T-helper 2 cell treated with Interferon-gamma antibody and Interleukin-4, amounts not matched to agents 5 μg/mL and 100 μg/mL, for 36 hours (primary cell): ENCODE measurements around the gene ETS1.

ENCODE experiments used
- DNase-seq: peaks from one replicate; pipeline ENCODE4 v3.0.0; 2021; ENCODE audit warnings: low spot score
- H3K27ac Mint-ChIP-seq: one replicate; pipeline ENCODE4 v1.8.0; 2021; ENCODE audit warnings: mild to moderate bottlenecking, mixed read lengths
- H3K27me3 Mint-ChIP-seq: one replicate; pipeline ENCODE4 v1.8.0; 2021; ENCODE audit warnings: low read depth, mixed read lengths
- H3K36me3 Mint-ChIP-seq: one replicate; pipeline ENCODE4 v1.8.0; 2021; ENCODE audit warnings: low read depth, mixed read lengths
- H3K4me1 Mint-ChIP-seq: one replicate; pipeline ENCODE4 v1.8.0; 2021; ENCODE audit warnings: low read depth, mixed read lengths
- H3K4me3 Mint-ChIP-seq: one replicate; pipeline ENCODE4 v1.8.0; 2022; ENCODE audit warnings: mild to moderate bottlenecking, moderate library complexity, mixed read lengths
- H3K9me3 Mint-ChIP-seq: one replicate; pipeline ENCODE4 v1.8.0; 2021; ENCODE audit warnings: mixed read lengths

Gene ETS1

GRCh38 chr11:128493570-128493965, 93.8 kb downstream of the ETS1 start:
- peaks cover 93% of the 10 kb centered on the region for H3K4me1 Mint-ChIP-seq
- no peaks in the 10 kb centered on the region for H3K9me3 Mint-ChIP-seq
- H3K27ac Mint-ChIP-seq: peak overlapping the region; percentile 78
- H3K4me3 Mint-ChIP-seq: peak overlapping the region; percentile 58
- no peaks in the 10 kb centered on the region for H3K27me3 Mint-ChIP-seq
- no peak for DNase-seq
- peaks cover 87% of the 10 kb centered on the region for H3K36me3 Mint-ChIP-seq

DNA sequence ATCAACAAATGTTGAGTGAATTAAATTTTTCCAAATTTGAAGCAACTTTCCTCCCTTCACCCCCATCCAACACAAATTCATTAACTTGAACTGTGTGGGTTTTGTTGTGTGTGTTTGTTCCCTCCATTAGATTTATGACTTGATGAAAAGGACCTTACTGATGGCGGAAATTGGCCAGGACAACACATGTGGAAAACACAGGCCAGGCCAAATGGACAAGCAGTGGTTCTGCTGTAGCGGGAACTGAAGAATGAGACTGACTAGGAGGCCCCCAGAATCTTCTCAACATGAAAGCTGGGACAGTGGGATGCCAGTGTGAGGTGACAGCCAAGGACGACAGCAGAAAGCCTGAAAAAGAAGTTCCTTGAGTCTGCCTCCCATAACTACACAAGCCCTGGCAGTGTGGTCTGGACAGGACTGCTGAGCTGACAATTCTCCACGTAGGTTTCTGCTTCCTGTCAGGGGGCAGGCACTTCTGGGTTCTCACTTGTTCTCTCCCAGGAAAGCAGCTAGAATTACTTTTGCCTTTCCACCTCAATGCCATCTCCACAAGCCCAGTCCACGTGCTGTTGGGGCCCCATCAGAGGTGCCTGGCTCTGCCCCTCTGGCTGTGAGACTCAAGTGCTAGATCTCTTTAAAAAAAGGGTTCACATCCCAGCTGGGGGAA, 94.3 kb downstream of the ETS1 start:
- Mint-ChIP-seq H3K4me1 (peaks cover 93% of the 10 kb centered on the region), H3K27me3 (no peaks in the 10 kb centered on the region), H3K4me3 (peak overlapping the region; percentile 58)

GRCh38 chr11:128492461-128492860, 94.9 kb downstream of the ETS1 start:
- Mint-ChIP-seq H3K36me3 (peaks cover 88% of the 10 kb centered on the region), H3K4me3 (peak overlapping the region; percentile 58), H3K27me3 (no peaks in the 10 kb centered on the region), H3K9me3 (no peaks in the 10 kb centered on the region), H3K27ac (peak overlapping the region; percentile 78), H3K4me1 (peaks cover 92% of the 10 kb centered on the region)
- DNase-seq: no peak

More for the DNA sequence above, 94.3 kb downstream of the ETS1 start:
- H3K36me3 Mint-ChIP-seq: peaks cover 89% of the 10 kb centered on the region
- H3K9me3 Mint-ChIP-seq: no peaks in the 10 kb centered on the region
- no peak for DNase-seq
- peak overlapping the region; percentile 78 for H3K27ac Mint-ChIP-seq

GRCh38 chr11:128491195-128491936, 96.0 kb downstream of the ETS1 start:
- H3K9me3 Mint-ChIP-seq: no peaks in the 10 kb centered on the region

DNA sequence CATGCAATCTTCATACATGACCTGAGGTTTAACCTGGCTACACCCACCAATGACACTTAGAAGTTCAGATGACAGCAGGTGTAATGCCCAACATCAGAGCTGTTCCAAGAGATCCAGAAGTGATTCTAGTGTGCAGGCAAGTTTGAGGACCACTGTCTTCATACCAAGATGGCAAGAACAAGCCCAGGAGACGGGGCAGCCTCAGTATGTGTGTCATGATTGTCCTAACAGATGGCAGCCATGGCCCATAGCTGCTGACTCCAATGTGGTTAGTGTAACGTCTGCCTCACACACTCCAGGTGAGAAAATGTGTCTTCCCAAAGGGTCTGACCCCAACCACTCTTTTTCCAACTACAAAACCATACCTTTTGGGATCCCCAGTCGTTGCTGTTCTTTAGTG, 97.3 kb downstream of the ETS1 start:
- no peak for DNase-seq
- Mint-ChIP-seq H3K4me3 (peak overlapping the region; percentile 74), H3K36me3 (peaks cover 89% of the 10 kb centered on the region), H3K27me3 (no peaks in the 10 kb centered on the region), H3K4me1 (peaks cover 91% of the 10 kb centered on the region), H3K27ac (peak overlapping the region; percentile 85), H3K9me3 (no peaks in the 10 kb centered on the region)

More at GRCh38 chr11:128491195-128491936, 96.0 kb downstream of the ETS1 start:
- Mint-ChIP-seq H3K36me3 (peaks cover 88% of the 10 kb centered on the region), H3K4me1 (peaks cover 90% of the 10 kb centered on the region), H3K4me3 (peak overlapping the region; percentile 58), H3K27me3 (no peaks in the 10 kb centered on the region), H3K27ac (peak overlapping the region; percentile 78)
- DNase-seq: no peak

- Mint-ChIP-seq H3K27me3 (no peaks in the 10 kb centered on the region), H3K36me3 (peaks cover 93% of the 10 kb centered on the region), H3K9me3 (no peaks in the 10 kb centered on the region), H3K4me3 (peak overlapping the region; percentile 74), H3K4me1 (peaks cover 92% of the 10 kb centered on the region), H3K27ac (peak overlapping the region; percentile 85)
- DNase-seq: no peak
Observed at GRCh38 chr11:128488471-128488870, 98.9 kb downstream of the ETS1 start.

DNA sequence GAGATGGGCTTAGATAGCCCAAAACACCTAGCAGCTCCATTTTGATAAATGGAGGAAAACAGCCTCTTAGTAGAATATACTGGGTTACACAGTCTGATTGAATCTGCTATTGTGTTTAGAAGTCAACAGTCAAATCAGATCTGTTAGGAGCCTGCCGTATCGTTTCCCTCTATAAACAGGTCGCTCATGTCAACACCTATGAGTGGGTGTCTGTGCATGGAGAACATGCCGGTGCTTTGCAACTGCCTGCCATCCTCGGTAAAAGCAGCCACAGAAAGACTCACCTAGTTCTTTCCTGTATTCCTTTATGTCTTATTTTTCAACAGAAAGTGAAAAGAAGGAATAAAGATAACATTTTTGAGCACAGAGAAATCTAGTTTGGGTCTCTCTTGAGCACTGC, 99.4 kb downstream of the ETS1 start:
- no peaks in the 10 kb centered on the region for H3K27me3 Mint-ChIP-seq
- no peak for DNase-seq
- H3K27ac Mint-ChIP-seq: peak overlapping the region; percentile 85
- peak overlapping the region; percentile 74 for H3K4me3 Mint-ChIP-seq
- peaks cover 93% of the 10 kb centered on the region for H3K36me3 Mint-ChIP-seq
- H3K9me3 Mint-ChIP-seq: no peaks in the 10 kb centered on the region
- peaks cover 92% of the 10 kb centered on the region for H3K4me1 Mint-ChIP-seq

- Mint-ChIP-seq H3K4me3 (peak overlapping the region; percentile 84), H3K27ac (peak overlapping the region; percentile 93), H3K27me3 (no peaks in the 10 kb centered on the region), H3K36me3 (peaks cover 96% of the 10 kb centered on the region), H3K4me1 (peaks cover 95% of the 10 kb centered on the region), H3K9me3 (no peaks in the 10 kb centered on the region)
- DNase-seq: no peak
Observed at GRCh38 chr11:128484172-128484571, 103.2 kb downstream of the ETS1 start.

GRCh38 chr11:128483211-128483788, 104.1 kb downstream of the ETS1 start:
- no peak for DNase-seq
- Mint-ChIP-seq H3K27me3 (no peaks in the 10 kb centered on the region), H3K27ac (peak overlapping the region; percentile 93), H3K4me1 (peaks cover 95% of the 10 kb centered on the region), H3K36me3 (peaks cover 97% of the 10 kb centered on the region), H3K9me3 (no peaks in the 10 kb centered on the region), H3K4me3 (peak overlapping the region; percentile 84)

DNA sequence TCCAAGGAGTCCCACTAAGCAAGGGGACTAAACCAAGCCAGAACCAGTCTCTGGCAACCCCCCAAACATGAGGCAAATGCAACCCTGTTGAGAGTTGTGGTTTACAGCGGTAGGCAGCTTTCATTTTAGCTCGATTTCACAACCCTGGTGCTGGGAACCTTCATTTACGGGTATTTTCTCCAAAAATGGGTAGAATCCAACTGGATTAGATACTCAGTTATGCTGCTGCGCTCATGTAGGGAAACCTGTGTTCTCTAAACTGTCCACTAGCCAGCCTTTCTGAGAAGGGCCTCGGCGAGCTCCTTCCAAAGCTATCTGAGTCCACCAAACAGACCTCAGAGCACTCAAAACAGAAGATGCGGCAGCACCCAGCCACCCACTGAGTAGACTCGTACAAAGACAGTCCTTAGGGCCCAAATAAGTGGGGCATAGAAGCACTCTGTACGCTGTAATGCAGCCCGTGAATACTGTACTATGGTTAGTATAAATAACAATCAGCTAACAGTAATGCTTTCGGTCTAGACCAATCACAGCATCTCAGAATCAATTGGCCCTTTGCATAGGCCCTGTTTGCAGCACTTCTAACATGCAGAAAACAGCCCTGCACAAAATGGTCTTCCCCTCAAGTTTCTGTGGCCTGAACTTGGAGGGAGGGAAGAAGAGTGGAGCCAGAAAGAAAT, 104.7 kb downstream of the ETS1 start:
- DNase-seq: peak; percentile 69

DNA sequence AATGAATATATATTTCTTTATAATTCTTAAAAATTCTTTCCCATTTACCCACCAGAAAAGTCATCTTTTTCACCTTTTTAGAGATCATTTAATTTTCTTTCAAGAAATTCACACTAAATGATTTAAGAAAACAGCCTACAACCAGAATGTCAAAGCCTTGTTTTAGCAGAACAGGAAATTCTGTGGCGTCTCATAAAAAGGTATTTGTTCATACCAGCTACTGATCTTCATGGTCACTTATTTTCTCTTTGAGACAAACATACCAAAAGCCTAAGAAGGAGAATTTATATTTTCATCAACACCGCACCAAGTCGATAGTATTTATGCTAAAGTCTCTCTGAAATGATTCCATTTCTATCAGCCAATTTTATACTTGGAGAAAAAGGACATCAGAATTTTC, 105.3 kb downstream of the ETS1 start:
- Mint-ChIP-seq H3K36me3 (peaks cover 97% of the 10 kb centered on the region), H3K27me3 (no peaks in the 10 kb centered on the region), H3K27ac (peak overlapping the region; percentile 93), H3K4me1 (peaks cover 98% of the 10 kb centered on the region), H3K4me3 (peak overlapping the region; percentile 84), H3K9me3 (no peaks in the 10 kb centered on the region)
- DNase-seq: no peak

More for the DNA sequence above, 104.7 kb downstream of the ETS1 start:
- no peaks in the 10 kb centered on the region for H3K27me3 Mint-ChIP-seq
- H3K4me1 Mint-ChIP-seq: peaks cover 94% of the 10 kb centered on the region
- no peaks in the 10 kb centered on the region for H3K9me3 Mint-ChIP-seq
- H3K4me3 Mint-ChIP-seq: peak overlapping the region; percentile 84
- H3K36me3 Mint-ChIP-seq: peaks cover 96% of the 10 kb centered on the region
- H3K27ac Mint-ChIP-seq: peak overlapping the region; percentile 93

- H3K27ac Mint-ChIP-seq: peak overlapping the region; percentile 95
- peak overlapping the region; percentile 84 for H3K4me3 Mint-ChIP-seq
- DNase-seq: no peak
- no peaks in the 10 kb centered on the region for H3K9me3 Mint-ChIP-seq
- H3K36me3 Mint-ChIP-seq: peaks cover 96% of the 10 kb centered on the region
- H3K4me1 Mint-ChIP-seq: peaks cover 98% of the 10 kb centered on the region
- no peaks in the 10 kb centered on the region for H3K27me3 Mint-ChIP-seq
Observed at GRCh38 chr11:128481135-128481534, 106.2 kb downstream of the ETS1 start.

DNA sequence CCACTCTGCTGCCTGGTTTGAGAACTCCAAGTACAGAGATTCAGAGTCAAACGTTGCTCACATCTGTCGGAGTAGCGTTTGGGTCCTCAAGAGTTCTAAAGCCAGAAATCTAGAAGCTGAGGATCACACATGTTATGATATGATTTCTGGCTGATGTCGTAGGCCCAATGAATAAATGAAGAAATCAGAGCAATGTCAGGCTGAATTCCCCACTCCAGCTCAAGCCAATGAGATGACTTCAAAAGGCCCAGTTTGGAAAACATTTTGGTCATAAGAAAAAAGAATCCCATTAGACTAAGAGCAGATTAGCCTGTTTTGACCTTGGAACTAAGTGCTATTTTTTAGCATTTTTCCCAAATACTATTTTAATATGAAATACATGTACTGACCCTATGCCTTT, 106.7 kb downstream of the ETS1 start:
- H3K27me3 Mint-ChIP-seq: no peaks in the 10 kb centered on the region
- H3K4me1 Mint-ChIP-seq: peaks cover 97% of the 10 kb centered on the region
- H3K36me3 Mint-ChIP-seq: peaks cover 96% of the 10 kb centered on the region
- peak overlapping the region; percentile 95 for H3K27ac Mint-ChIP-seq
- H3K9me3 Mint-ChIP-seq: no peaks in the 10 kb centered on the region
- no peak for DNase-seq
- H3K4me3 Mint-ChIP-seq: peak overlapping the region; percentile 84

DNA sequence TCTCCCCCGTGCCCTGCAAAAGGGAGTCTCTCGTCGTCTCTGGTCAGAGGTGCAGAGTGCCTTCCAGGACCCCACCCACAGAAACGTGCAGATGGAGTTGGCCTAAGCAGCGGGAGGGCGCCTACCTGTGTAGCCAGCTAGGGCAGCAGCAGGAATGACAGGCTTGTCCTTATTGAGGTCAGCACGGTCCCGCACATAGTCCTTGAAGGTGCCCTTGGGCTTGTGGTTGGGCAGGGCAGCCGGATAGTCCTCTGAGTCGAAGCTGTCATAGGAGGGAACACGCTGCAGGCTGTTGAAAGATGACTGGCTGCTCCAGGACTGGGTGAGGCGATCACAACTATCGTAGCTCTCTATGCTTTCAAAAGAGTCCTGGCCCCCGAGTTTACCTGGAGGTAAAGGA, 107.3 kb downstream of the ETS1 start:
- DNase-seq: no peak
- H3K27ac Mint-ChIP-seq: peak overlapping the region; percentile 95
- H3K27me3 Mint-ChIP-seq: no peaks in the 10 kb centered on the region
- peak overlapping the region; percentile 84 for H3K4me3 Mint-ChIP-seq
- H3K9me3 Mint-ChIP-seq: no peaks in the 10 kb centered on the region
- H3K4me1 Mint-ChIP-seq: peaks cover 94% of the 10 kb centered on the region
- H3K36me3 Mint-ChIP-seq: peaks cover 94% of the 10 kb centered on the region
